Adrenal gland (tissue), 5 donors: ENCODE measurements around the gene DNM1L.

Source experiments
- POLR2A ChIP-seq, 2 donors: fragments of 450-650 bp; IDR thresholded peaks; one replicate each; pipeline ENCODE4 v1.6.1; 2017; ENCODE audit warnings: antibody characterized with exemption in 2 of 2, mild to moderate bottlenecking in 2 of 2, moderate library complexity in 1 of 2
- TF ChIP-seq, protein P1 (sequence below), 6 experiments: fragments of 450-650 bp in 4 of 6; fragments of 200-600 bp in 2 of 6; sonication (generic) in 1 of 6; IDR thresholded peaks; 1 replicate in 5 of 6; 2 replicates in 1 of 6; pipeline versions ENCODE4 v1.5.1 to v1.8.0; 2016 to 2021; ENCODE audit warnings: antibody characterized with exemption in 6 of 6, mild to moderate bottlenecking in 2 of 6, moderate library complexity in 1 of 6
- donor health status: DM: no; HTN: no; CAD: no.

DNA sequence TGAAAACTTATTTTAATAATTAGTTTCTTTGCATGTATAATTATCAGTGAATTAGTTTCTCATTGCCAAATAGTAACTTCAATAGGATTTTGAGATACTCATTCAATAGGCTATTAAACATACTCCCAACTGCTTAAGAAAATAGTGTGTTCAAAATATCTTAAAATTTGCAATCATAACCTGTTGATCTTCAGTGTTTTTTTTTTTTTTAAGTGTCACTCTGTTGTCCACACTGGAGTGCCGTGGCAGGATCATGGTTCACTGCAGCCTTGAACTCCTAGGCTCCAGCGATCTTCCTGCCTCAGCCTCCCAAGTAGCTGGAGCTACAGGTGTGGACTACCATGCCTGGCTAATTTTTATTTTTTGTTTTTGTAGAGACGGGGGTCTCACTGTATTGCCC, 78.1 kb downstream of the DNM1L start:
- TF ChIP-seq, protein P1, sequence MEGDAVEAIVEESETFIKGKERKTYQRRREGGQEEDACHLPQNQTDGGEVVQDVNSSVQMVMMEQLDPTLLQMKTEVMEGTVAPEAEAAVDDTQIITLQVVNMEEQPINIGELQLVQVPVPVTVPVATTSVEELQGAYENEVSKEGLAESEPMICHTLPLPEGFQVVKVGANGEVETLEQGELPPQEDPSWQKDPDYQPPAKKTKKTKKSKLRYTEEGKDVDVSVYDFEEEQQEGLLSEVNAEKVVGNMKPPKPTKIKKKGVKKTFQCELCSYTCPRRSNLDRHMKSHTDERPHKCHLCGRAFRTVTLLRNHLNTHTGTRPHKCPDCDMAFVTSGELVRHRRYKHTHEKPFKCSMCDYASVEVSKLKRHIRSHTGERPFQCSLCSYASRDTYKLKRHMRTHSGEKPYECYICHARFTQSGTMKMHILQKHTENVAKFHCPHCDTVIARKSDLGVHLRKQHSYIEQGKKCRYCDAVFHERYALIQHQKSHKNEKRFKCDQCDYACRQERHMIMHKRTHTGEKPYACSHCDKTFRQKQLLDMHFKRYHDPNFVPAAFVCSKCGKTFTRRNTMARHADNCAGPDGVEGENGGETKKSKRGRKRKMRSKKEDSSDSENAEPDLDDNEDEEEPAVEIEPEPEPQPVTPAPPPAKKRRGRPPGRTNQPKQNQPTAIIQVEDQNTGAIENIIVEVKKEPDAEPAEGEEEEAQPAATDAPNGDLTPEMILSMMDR (IDR thresholded peaks at IDR 0.05), result no peak
- TF ChIP-seq POLR2A (IDR thresholded peaks at IDR 0.05), result no peak
